H9 (cell line): ENCODE data around the gene C1RL. TPM values are rescaled to one million over a fixed set of nuclear protein-coding genes. Genes with fewer than 3 reads are reported as not detected.

Experiments
- DNase-seq: peaks from one replicate; pipeline ENCODE4 v3.0.0-alpha.2; 2017
- H2AFZ ChIP-seq: one replicate; pipeline ENCODE4 v1.6.1; 2013; ENCODE audit warnings: mild to moderate bottlenecking, low read length, control low read depth, moderate library complexity
- H2AK5ac ChIP-seq: 2 replicates; pipeline ENCODE4 v1.6.1; 2013; ENCODE audit warnings: low read length, control low read depth, mixed read lengths; ENCODE audit not compliant: insufficient read length
- H2BK120ac ChIP-seq: one replicate; pipeline ENCODE4 v1.6.1; 2013; ENCODE audit warnings: low read depth, mild to moderate bottlenecking, low read length, control low read depth, inconsistent platforms; ENCODE audit not compliant: poor library complexity, severe bottlenecking
- H2BK12ac ChIP-seq: 2 replicates; pipeline ENCODE4 v1.6.1; 2013; ENCODE audit warnings: low read length, control low read depth, mixed read lengths, low read depth; ENCODE audit not compliant: insufficient read length
- H2BK15ac ChIP-seq: 2 replicates; pipeline ENCODE4 v1.6.1; 2013; ENCODE audit warnings: low read depth, low read length, control low read depth
- H2BK20ac ChIP-seq: one replicate; pipeline ENCODE4 v1.6.1; 2013; ENCODE audit warnings: low read depth, mild to moderate bottlenecking, low read length, control low read depth, inconsistent platforms; ENCODE audit not compliant: poor library complexity, severe bottlenecking
- H2BK5ac ChIP-seq: 2 replicates; pipeline ENCODE4 v1.6.1; 2013; ENCODE audit warnings: low read length, control low read depth, mixed read lengths; ENCODE audit not compliant: insufficient read length
- H3K14ac ChIP-seq: 2 replicates; pipeline ENCODE4 v1.6.1; 2013; ENCODE audit warnings: low read length, control low read depth; ENCODE audit not compliant: insufficient read depth
- H3K18ac ChIP-seq: 2 replicates; pipeline ENCODE4 v1.6.1; 2013; ENCODE audit warnings: low read depth, mild to moderate bottlenecking, mixed read lengths, low read length, control low read depth; ENCODE audit not compliant: insufficient read length
- H3K23ac ChIP-seq: 2 replicates; pipeline ENCODE4 v1.6.1; 2013; ENCODE audit warnings: low read length, control low read depth, mixed read lengths, low read depth; ENCODE audit not compliant: insufficient read length
- H3K23me2 ChIP-seq: 2 replicates; pipeline ENCODE4 v1.6.1; 2013; ENCODE audit warnings: low read depth, mild to moderate bottlenecking, mixed read lengths, low read length, control low read depth; ENCODE audit not compliant: insufficient read length, poor library complexity, severe bottlenecking
- H3K27ac ChIP-seq: 2 replicates; pipeline ENCODE4 v1.5.1; 2013; ENCODE audit warnings: low read length, control low read depth, mixed read lengths, low read depth; ENCODE audit not compliant: insufficient read length
- H3K27me3 ChIP-seq: 2 replicates; pipeline ENCODE4 v1.6.1; 2013; ENCODE audit warnings: low read length, control low read depth, inconsistent platforms; ENCODE audit not compliant: insufficient read depth
- H3K4ac ChIP-seq: 2 replicates; pipeline ENCODE4 v1.6.1; 2013; ENCODE audit warnings: low read depth, mild to moderate bottlenecking, control low read depth, inconsistent platforms, low read length, moderate library complexity
- H3K4me1 ChIP-seq: 2 replicates; pipeline ENCODE4 v1.6.1; 2013; ENCODE audit warnings: low read length, control low read depth, inconsistent platforms; ENCODE audit not compliant: insufficient read depth
- H3K4me2 ChIP-seq: 2 replicates; pipeline ENCODE4 v1.6.1; 2013; ENCODE audit warnings: low read length, control low read depth, mixed read lengths; ENCODE audit not compliant: insufficient read length, insufficient read depth
- H3K56ac ChIP-seq: 2 replicates; pipeline ENCODE4 v1.6.1; 2013; ENCODE audit warnings: low read depth, mild to moderate bottlenecking, mixed read lengths, low read length, control low read depth; ENCODE audit not compliant: insufficient read length
- H3K79me1 ChIP-seq: 2 replicates; pipeline ENCODE4 v1.6.1; 2013; ENCODE audit warnings: low read depth, mild to moderate bottlenecking, moderate library complexity, low read length, control low read depth, inconsistent platforms; ENCODE audit not compliant: insufficient read depth, poor library complexity, severe bottlenecking
- H3K79me2 ChIP-seq: 2 replicates; pipeline ENCODE4 v1.6.1; 2013; ENCODE audit warnings: low read length, control low read depth, inconsistent platforms; ENCODE audit not compliant: insufficient read depth
- H3K9ac ChIP-seq: 2 replicates; pipeline ENCODE4 v1.6.1; 2013; ENCODE audit warnings: low read length, control low read depth, mixed read lengths; ENCODE audit not compliant: insufficient read length; ENCODE audit errors: extremely low read depth
- H3K9me3 ChIP-seq: one replicate; pipeline ENCODE4 v1.6.1; 2013; ENCODE audit warnings: low read depth, low read length, inconsistent platforms; ENCODE audit not compliant: control insufficient read depth
- H3T11ph ChIP-seq: one replicate; pipeline ENCODE4 v1.6.1; 2013; ENCODE audit warnings: mild to moderate bottlenecking, low read length, control low read depth, inconsistent platforms
- H4K20me1 ChIP-seq: one replicate; pipeline ENCODE4 v1.6.1; 2013; ENCODE audit not compliant: control insufficient read depth, insufficient read length, insufficient read depth
- H4K5ac ChIP-seq: 2 replicates; pipeline ENCODE4 v1.6.1; 2013; ENCODE audit warnings: low read depth, mild to moderate bottlenecking, mixed read lengths, low read length, control low read depth; ENCODE audit not compliant: insufficient read length
- H4K8ac ChIP-seq: replicated peaks from 2 replicates; pipeline ENCODE4 v1.6.1; 2013; ENCODE audit warnings: low read length, control low read depth, mixed read lengths, low read depth; ENCODE audit not compliant: insufficient read length
- H4K91ac ChIP-seq: 2 replicates; pipeline ENCODE4 v1.6.1; 2013; ENCODE audit warnings: low read depth, mild to moderate bottlenecking, moderate library complexity, mixed read lengths, low read length, control low read depth; ENCODE audit not compliant: insufficient read length
- H3K27ac Mint-ChIP-seq, 3 experiments: 2 replicates in 2 of 3; 3 replicates in 1 of 3; pipeline ENCODE4 v1.8.0; 2020 to 2021; ENCODE audit warnings: mixed read lengths in 3 of 3, mild to moderate bottlenecking in 1 of 3, moderate library complexity in 1 of 3
- H3K27me3 Mint-ChIP-seq: 2 replicates; pipeline ENCODE4 v1.8.0; 2021; ENCODE audit warnings: low read depth, mild to moderate bottlenecking, moderate library complexity, mixed read lengths
- H3K36me3 Mint-ChIP-seq, 3 experiments: 2 replicates in 2 of 3; 3 replicates in 1 of 3; pipeline ENCODE4 v1.8.0; 2020 to 2021; ENCODE audit warnings: low read depth in 3 of 3, mixed read lengths in 3 of 3; ENCODE audit not compliant: insufficient read depth in 1 of 3
- H3K4me1 Mint-ChIP-seq, 2 experiments: 2 replicates each; pipeline ENCODE4 v1.8.0; 2020; ENCODE audit warnings: mixed read lengths in 2 of 2
- H3K4me3 Mint-ChIP-seq, 2 experiments: 2 replicates in 1 of 2; 3 replicates in 1 of 2; pipeline ENCODE4 v1.8.0; 2020 to 2021; ENCODE audit warnings: mild to moderate bottlenecking in 2 of 2, mixed read lengths in 2 of 2, moderate library complexity in 1 of 2
- H3K9me3 Mint-ChIP-seq, 2 experiments: 2 replicates in 1 of 2; 3 replicates in 1 of 2; pipeline ENCODE4 v1.8.0; 2020; ENCODE audit warnings: mild to moderate bottlenecking in 2 of 2, mixed read lengths in 2 of 2, moderate library complexity in 1 of 2
- WGBS: extraction: QIAGEN DNeasy Blood & Tissue Kit; methylation state at CpG from one replicate; pipeline ENCODE4 v1.1.7; 2013; ENCODE audit warnings: missing lambda C conversion rate, low lambda C conversion rate, mixed read lengths; ENCODE audit not compliant: insufficient read length; ENCODE audit errors: extremely low coverage; 5-methylcytosine and 5-hydroxymethylcytosine counted together
- total RNA-seq: library from RNA; stranded (reverse); gene quantifications from 2 replicates; pipeline ENCODE4 v1.2.1, GENCODE V29; 2021
- TF ChIP-seq, protein P1 (sequence below): fragments of 200-600 bp; sonication (generic); conservative IDR thresholded peaks from 3 replicates; pipeline ENCODE4 v1.8.0; 2021; ENCODE audit warnings: antibody characterized with exemption, mild to moderate bottlenecking

Gene C1RL
- total RNA-seq, 1 experiment from 2014 or later: 15.1 TPM

DNA sequence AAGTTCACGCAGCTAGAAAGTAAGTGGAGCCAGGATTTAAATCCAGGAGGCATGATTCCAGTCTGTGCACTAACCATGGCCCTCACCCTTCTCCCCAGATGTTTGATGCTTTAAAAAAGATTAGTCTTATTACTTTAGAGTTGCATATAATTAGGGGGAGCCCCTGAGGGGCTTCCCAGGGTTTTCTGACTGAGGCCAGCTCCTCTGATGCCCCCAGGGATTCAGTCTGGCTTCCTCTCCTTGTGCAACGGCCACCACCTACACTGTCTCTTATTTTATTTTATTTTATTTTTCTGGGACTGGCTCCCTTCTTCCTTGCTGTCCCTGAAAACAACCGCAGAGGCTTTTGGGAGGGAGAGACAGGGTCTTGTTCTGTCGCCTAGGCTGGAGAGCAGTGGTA lies 43.8 kb upstream of the C1RL start:
- no peaks in the 10 kb centered on the region for H3K9me3 ChIP-seq
- no peak overlapping the region for H2AK5ac ChIP-seq
- no peaks in the 10 kb centered on the region for H3K27me3 ChIP-seq
- H2BK20ac ChIP-seq: no peak overlapping the region
- H2BK120ac ChIP-seq: no peak overlapping the region
- H3K9me3 Mint-ChIP-seq: no peaks in the 10 kb centered on the region
- H3K4me1 ChIP-seq: no peaks in the 10 kb centered on the region
- no peaks in the 10 kb centered on the region for H3K79me1 ChIP-seq
- TF ChIP-seq, protein P1, sequence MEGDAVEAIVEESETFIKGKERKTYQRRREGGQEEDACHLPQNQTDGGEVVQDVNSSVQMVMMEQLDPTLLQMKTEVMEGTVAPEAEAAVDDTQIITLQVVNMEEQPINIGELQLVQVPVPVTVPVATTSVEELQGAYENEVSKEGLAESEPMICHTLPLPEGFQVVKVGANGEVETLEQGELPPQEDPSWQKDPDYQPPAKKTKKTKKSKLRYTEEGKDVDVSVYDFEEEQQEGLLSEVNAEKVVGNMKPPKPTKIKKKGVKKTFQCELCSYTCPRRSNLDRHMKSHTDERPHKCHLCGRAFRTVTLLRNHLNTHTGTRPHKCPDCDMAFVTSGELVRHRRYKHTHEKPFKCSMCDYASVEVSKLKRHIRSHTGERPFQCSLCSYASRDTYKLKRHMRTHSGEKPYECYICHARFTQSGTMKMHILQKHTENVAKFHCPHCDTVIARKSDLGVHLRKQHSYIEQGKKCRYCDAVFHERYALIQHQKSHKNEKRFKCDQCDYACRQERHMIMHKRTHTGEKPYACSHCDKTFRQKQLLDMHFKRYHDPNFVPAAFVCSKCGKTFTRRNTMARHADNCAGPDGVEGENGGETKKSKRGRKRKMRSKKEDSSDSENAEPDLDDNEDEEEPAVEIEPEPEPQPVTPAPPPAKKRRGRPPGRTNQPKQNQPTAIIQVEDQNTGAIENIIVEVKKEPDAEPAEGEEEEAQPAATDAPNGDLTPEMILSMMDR: no peak
- no peak overlapping the region for H4K5ac ChIP-seq
- H4K8ac ChIP-seq: no peak overlapping the region
- H3K36me3 Mint-ChIP-seq: peaks cover 2 to 32% (median 29%) of the 10 kb centered on the region in 3 experiments
- H3T11ph ChIP-seq: no peak overlapping the region
- no peak overlapping the region for H3K4me3 Mint-ChIP-seq
- H4K20me1 ChIP-seq: no peaks in the 10 kb centered on the region
- WGBS: no CpG with 5 or more reads among the region's 4 CpGs
- H4K91ac ChIP-seq: no peak overlapping the region
- H2BK15ac ChIP-seq: no peak overlapping the region
- H3K23ac ChIP-seq: no peak overlapping the region
- H3K4me1 Mint-ChIP-seq: no peaks in the 10 kb centered on the region
- H3K23me2 ChIP-seq: no peaks in the 10 kb centered on the region
- no peak overlapping the region for H3K4ac ChIP-seq
- H2BK5ac ChIP-seq: no peak overlapping the region
- no peak for DNase-seq
- no peak overlapping the region for H3K14ac ChIP-seq
- H2AFZ ChIP-seq: no peak overlapping the region
- H3K27me3 Mint-ChIP-seq: no peaks in the 10 kb centered on the region
- H3K56ac ChIP-seq: no peak overlapping the region
- no peak overlapping the region for H3K4me2 ChIP-seq
- H3K18ac ChIP-seq: no peak overlapping the region
- H3K79me2 ChIP-seq: no peaks in the 10 kb centered on the region
- no peak overlapping the region for H3K27ac ChIP-seq
- H3K9ac ChIP-seq: no peak overlapping the region
- no peak overlapping the region for H3K27ac Mint-ChIP-seq
- no peak overlapping the region for H2BK12ac ChIP-seq
